ENCODE data around the gene REG4. TPM values are rescaled to one million over a fixed set of nuclear protein-coding genes. Genes with fewer than 3 reads are reported as not detected.

The REG4 gene
- total and polyA plus RNA-seq, 9 donors = 0.36 to 2.4 TPM; not detected in 7

- H3K4me3 ChIP-seq = no peak overlapping the region
- no peak for TF ChIP-seq POLR2A (IDR thresholded peaks at IDR 0.05)
- TF ChIP-seq EP300 (IDR thresholded peaks at IDR 0.05) = no peak
- intact Hi-C loops (cut with DNase I) = no loop called here
- H3K27ac ChIP-seq = no peak overlapping the region
- no peak for DNase-seq
- H3K9me3 ChIP-seq = no peaks in the 10 kb centered on the region
- H3K4me1 ChIP-seq (ENCODE audit: insufficient read depth) = peaks cover 3% of the 10 kb centered on the region
- H3K36me3 ChIP-seq = no peaks in the 10 kb centered on the region
- no peaks in the 10 kb centered on the region for H3K27me3 ChIP-seq
- WGBS, 3 donors = 65 to 73% (median 68%) methylated on average over 3 of the region's 3 CpGs
Measured at GRCh38 chr1:119773711-119774241, 37.5 kb downstream of the REG4 start.

- intact Hi-C loops (cut with DNase I) = no loop called here
- peaks cover 3% of the 10 kb centered on the region for H3K4me1 ChIP-seq (ENCODE audit: insufficient read depth)
- no peaks in the 10 kb centered on the region for H3K27me3 ChIP-seq
- WGBS, 3 donors = 94 to 97% (median 95%) methylated on average over 2 of the region's 2 CpGs
- no peak for DNase-seq
- no peak overlapping the region for H3K4me3 ChIP-seq
- H3K27ac ChIP-seq = no peak overlapping the region
- no peaks in the 10 kb centered on the region for H3K36me3 ChIP-seq
- H3K9me3 ChIP-seq = no peaks in the 10 kb centered on the region
- TF ChIP-seq EP300 (IDR thresholded peaks at IDR 0.05) (no peak), CTCF (IDR thresholded peaks at IDR 0.05) (no peak), POLR2A (IDR thresholded peaks at IDR 0.05) (no peak)
Measured at GRCh38 chr1:119772298-119772697, 39.0 kb downstream of the REG4 start.

GRCh38 chr1:119771770-119772169, 39.5 kb downstream of the REG4 start:
- H3K36me3 ChIP-seq = no peaks in the 10 kb centered on the region
- H3K27ac ChIP-seq = no peak overlapping the region
- H3K27me3 ChIP-seq = no peaks in the 10 kb centered on the region
- no peak for DNase-seq
- intact Hi-C loops (cut with DNase I) = no loop called here
- no peaks in the 10 kb centered on the region for H3K9me3 ChIP-seq
- no peak for TF ChIP-seq POLR2A (IDR thresholded peaks at IDR 0.05)
- TF ChIP-seq CTCF (IDR thresholded peaks at IDR 0.05) = no peak
- no peak for TF ChIP-seq EP300 (IDR thresholded peaks at IDR 0.05)
- H3K4me3 ChIP-seq = no peak overlapping the region
- peaks cover 3% of the 10 kb centered on the region for H3K4me1 ChIP-seq (ENCODE audit: insufficient read depth)
- 66 to 72% (median 71%) methylated on average over 3 of the region's 3 CpGs for WGBS, 3 donors

GRCh38 chr1:119771016-119771415, 40.2 kb downstream of the REG4 start:
- Histone ChIP-seq H3K27me3 (no peaks in the 10 kb centered on the region), H3K9me3 (no peaks in the 10 kb centered on the region), H3K36me3 (no peaks in the 10 kb centered on the region), H3K27ac (no peak overlapping the region), H3K4me3 (no peak overlapping the region), H3K4me1 (ENCODE audit: insufficient read depth) (peaks cover 3% of the 10 kb centered on the region)
- 12 to 31% (median 21%) methylated on average over 2 of the region's 2 CpGs for WGBS, 3 donors
- intact Hi-C loops (cut with DNase I) = no loop called here
- DNase-seq = no peak
- TF ChIP-seq CTCF (IDR thresholded peaks at IDR 0.05) (no peak), POLR2A (IDR thresholded peaks at IDR 0.05) (no peak), EP300 (IDR thresholded peaks at IDR 0.05) (no peak)

GRCh38 chr1:119768778-119769177, 42.5 kb downstream of the REG4 start, which contains the start of gene HMGCS2:
Gene HMGCS2, minus strand, starts transcription at chr1:119768905. Its CDS starts 61 bp downstream, at chr1:119768844.
- H3K36me3 ChIP-seq = no peaks in the 10 kb centered on the region
- peaks cover 3% of the 10 kb centered on the region for H3K4me1 ChIP-seq (ENCODE audit: insufficient read depth)
- H3K27ac ChIP-seq = no peak within 1 kb of the TSS
- TF ChIP-seq EP300 (IDR thresholded peaks at IDR 0.05) (no peak), CTCF (IDR thresholded peaks at IDR 0.05) (no peak), POLR2A (IDR thresholded peaks at IDR 0.05) (no peak)
- 50 to 67% (median 63%) methylated on average over 8 of the region's 8 CpGs for WGBS, 3 donors
- intact Hi-C loops (cut with DNase I) = no loop called here
- no peak within 1 kb of the TSS for H3K4me3 ChIP-seq
- H3K9me3 ChIP-seq = no peaks in the 10 kb centered on the region
- H3K27me3 ChIP-seq = no peaks in the 10 kb centered on the region
- no peak for DNase-seq
